Measurements from ENCODE around the gene PFN1. TPM values are rescaled to one million over a fixed set of nuclear protein-coding genes. Genes with fewer than 3 reads are reported as not detected.

Gene PFN1
- total and polyA plus RNA-seq, 10 of the 15 experiments (the other 5 are each of a cell fraction or from before 2014, with no cell fraction given), result 154 to 3,892 (median 1,918) TPM

DNA sequence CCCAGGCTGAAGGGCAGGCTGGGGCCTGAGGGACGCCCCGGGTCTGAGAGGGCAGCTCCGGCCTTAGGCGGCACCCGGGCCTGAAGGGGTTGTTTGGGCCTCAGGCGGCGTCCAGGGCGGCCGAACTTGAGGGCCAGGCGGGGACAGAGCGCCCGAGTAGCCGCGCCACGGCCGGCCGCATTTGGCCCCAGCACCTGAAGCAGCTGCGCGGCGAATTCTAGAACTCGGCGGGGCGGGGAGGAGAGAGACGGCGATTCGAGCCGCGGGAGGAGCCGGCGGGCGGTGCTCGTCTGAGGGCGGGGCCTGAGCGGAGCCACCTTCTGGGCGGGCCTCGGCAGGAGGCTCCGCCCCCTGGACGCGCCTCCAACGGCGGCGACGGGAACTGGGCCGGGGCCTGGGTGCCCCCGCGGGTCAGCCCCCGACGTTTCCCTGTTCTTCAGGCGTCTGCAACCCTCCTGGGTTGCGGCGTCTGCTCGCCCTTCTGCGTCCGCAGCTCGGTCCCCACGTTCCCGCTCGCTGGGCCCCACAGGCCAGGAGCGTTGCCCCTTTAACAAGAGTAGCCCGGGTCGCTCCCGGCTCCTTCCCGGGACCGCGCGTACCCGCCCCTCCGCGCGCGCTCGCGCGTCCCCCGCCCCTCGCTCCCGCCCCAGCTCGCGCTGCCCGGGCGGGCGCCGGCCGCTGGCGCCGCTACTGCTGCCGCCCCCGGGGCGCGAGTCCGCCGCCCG lies 49.1 kb upstream of the PFN1 start, which contains the start of the genes INCA1 and KIF1C (continued):
- no peak for TF ChIP-seq E2F8 (IDR thresholded peaks at IDR 0.05; ENCODE audit: low read depth, partially characterized antibody)
- no peak for TF ChIP-seq RCOR1 (conservative IDR thresholded peaks at IDR 0.05; ENCODE audit: low read depth, low read length)
- TF ChIP-seq CHD1 (IDR thresholded peaks at IDR 0.05; ENCODE audit: low read depth, low read length), result no peak
- TF ChIP-seq NR2C1 (IDR thresholded peaks at IDR 0.05), result peak; percentile 39; the same call in 1 of the 2 replicates
- no peak for TF ChIP-seq SMAD1 (IDR thresholded peaks at IDR 0.05; ENCODE audit: low read depth, partially characterized antibody)
- no peak for TF ChIP-seq NBN (IDR thresholded peaks at IDR 0.05)
- TF ChIP-seq BHLHE40 (IDR thresholded peaks at IDR 0.05; ENCODE audit: borderline replicate concordance in 1 of 2, low read depth in 2 of 2, low read length in 1 of 2), result peak in 1 of 2 experiments; percentile 7; a peak in 1 of 4 replicates
- no peak for TF ChIP-seq NFIC (IDR thresholded peaks at IDR 0.05; ENCODE audit: low read depth, low read length)
- no peak for TF ChIP-seq BCL3 (IDR thresholded peaks at IDR 0.05; ENCODE audit: borderline replicate concordance, insufficient read depth, low read depth, low read length, poor library complexity, severe bottlenecking)
- peak; percentile 80; the same call in 1 of the 2 replicates for TF ChIP-seq ZNF207 (IDR thresholded peaks at IDR 0.05; ENCODE audit: borderline replicate concordance)
- TF ChIP-seq NRF1 (conservative IDR thresholded peaks at IDR 0.05; ENCODE audit: low read depth, low read length), result no peak
- TF ChIP-seq, protein P1, sequence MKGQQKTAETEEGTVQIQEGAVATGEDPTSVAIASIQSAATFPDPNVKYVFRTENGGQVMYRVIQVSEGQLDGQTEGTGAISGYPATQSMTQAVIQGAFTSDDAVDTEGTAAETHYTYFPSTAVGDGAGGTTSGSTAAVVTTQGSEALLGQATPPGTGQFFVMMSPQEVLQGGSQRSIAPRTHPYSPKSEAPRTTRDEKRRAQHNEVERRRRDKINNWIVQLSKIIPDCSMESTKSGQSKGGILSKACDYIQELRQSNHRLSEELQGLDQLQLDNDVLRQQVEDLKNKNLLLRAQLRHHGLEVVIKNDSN (IDR thresholded peaks at IDR 0.05; ENCODE audit: borderline replicate concordance, extremely low read length, insufficient read depth, low read depth, low read length), result no peak
- TF ChIP-seq CREB1 (IDR thresholded peaks at IDR 0.05; ENCODE audit: low read depth), result peak; percentile 49; the same call in 1 of the 2 replicates
- no peak for TF ChIP-seq RAD51 (IDR thresholded peaks at IDR 0.05)
- no peak for TF ChIP-seq KDM1A (IDR thresholded peaks at IDR 0.05; ENCODE audit: borderline replicate concordance)
- 0 out of 2 replicates have a peak, but pooled peaks have one; percentile 35 for TF ChIP-seq JUND (IDR thresholded peaks at IDR 0.05; ENCODE audit: low read depth, low read length)
- TF ChIP-seq ZNF687 (IDR thresholded peaks at IDR 0.05), result 0 out of 2 replicates have a peak, but pooled peaks have one; percentile 52
- TF ChIP-seq SUZ12 (IDR thresholded peaks at IDR 0.05; ENCODE audit: unreplicated experiment), result no peak
- TF ChIP-seq SP1 (IDR thresholded peaks at IDR 0.05; ENCODE audit: low read depth, low read length), result peak; percentile 89
- no peak for TF ChIP-seq HDAC2 (IDR thresholded peaks at IDR 0.05)

Data from GM12878 (cell line).